ENCODE data around the gene ADGRG1. TPM values are rescaled to one million over a fixed set of nuclear protein-coding genes. Genes with fewer than 3 reads are reported as not detected.

Gene ADGRG1
- polyA plus RNA-seq, 3 donors: 68.7 to 76.1 (median 75.6) TPM

DNA sequence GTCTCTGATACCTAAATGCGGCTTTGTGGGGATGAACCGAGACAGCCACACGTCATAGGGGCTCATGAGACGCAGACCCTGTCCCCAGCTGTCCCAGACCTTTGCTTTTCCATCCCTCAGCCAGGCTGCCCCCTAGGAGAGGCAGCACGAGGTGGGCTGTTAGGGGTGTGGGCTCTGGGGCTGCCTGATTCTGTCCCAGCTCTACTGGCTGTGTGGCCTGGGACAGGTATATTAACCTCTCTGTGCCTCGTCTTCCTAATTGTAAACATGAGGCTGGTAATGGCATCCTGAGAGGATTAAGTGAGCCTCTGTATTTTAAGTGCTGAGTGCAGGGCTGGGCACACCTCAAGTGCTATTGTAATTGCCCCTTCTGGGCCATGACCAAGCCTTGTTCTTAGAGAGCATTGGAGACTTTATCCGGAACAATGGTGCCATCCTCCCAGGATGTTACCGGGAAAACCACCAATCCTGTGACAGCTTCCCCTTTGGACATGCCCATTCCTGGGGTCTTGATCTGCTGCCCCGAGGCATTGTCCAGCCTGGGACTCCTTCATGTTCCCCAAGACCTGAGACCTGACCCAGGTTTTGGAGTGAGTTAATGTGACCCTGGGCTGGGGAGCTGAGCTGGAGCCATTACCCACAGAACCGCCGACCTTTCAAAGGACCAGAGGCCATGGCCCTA, 5.1 kb downstream of the ADGRG1 start:
- DNase-seq (ENCODE audit: low read depth in 3 of 3, low spot score in 2 of 3): no peak

DNA sequence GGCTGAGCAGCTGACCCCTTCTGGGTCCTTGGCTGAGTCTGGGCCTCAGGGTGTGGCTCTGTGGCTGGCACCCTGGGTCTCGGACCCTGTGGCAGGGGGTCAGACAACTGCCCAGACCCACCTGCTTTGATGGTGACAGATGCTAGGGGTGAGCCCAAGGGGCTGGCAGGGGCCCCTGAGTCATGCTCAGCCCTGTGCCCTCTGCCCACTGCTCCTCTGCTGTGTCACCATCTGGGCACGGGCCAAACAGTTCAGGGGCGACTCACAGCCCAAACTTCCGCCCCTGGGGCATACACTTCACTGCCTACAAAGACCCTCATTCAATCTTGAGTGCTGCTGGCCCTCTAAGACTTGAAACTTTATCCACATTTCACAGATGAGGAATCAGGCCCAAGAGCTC, 5.7 kb downstream of the ADGRG1 start:
- DNase-seq (ENCODE audit: low read depth in 3 of 3, low spot score in 2 of 3): no peak

GRCh38 chr16:57635266-57636097, 7.1 kb downstream of the ADGRG1 start:
- no peak for DNase-seq (ENCODE audit: low read depth in 3 of 3, low spot score in 2 of 3)

GRCh38 chr16:57636184-57636583, 7.8 kb downstream of the ADGRG1 start:
- no peak for DNase-seq (ENCODE audit: low read depth in 3 of 3, low spot score in 2 of 3)

GRCh38 chr16:57637020-57637419, 8.6 kb downstream of the ADGRG1 start:
- no peak for DNase-seq (ENCODE audit: low read depth in 3 of 3, low spot score in 2 of 3)

- DNase-seq (ENCODE audit: low read depth in 3 of 3, low spot score in 2 of 3): no peak
Observed at GRCh38 chr16:57637424-57637823, 9.0 kb downstream of the ADGRG1 start.

DNA sequence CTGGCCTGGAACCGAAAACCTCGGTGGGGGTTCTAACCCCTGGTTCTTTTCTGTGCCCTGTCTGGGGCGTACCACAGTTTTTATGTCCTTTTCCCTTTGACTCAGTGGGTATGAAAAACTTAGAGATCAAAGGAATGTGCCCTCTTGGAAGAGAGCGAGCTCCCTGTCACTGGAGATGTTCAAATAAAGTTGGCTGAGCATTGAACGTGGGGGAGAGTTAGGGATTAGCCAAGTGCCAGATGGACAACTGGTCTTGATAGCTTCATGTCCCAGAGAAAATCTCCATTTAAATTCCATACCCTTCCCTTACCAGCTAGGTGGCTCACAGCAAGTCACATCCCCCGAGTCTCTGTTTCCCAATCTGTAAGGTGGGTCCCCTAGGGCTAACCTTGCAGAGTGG, 9.5 kb downstream of the ADGRG1 start:
- no peak for DNase-seq (ENCODE audit: low read depth in 3 of 3, low spot score in 2 of 3)

DNA sequence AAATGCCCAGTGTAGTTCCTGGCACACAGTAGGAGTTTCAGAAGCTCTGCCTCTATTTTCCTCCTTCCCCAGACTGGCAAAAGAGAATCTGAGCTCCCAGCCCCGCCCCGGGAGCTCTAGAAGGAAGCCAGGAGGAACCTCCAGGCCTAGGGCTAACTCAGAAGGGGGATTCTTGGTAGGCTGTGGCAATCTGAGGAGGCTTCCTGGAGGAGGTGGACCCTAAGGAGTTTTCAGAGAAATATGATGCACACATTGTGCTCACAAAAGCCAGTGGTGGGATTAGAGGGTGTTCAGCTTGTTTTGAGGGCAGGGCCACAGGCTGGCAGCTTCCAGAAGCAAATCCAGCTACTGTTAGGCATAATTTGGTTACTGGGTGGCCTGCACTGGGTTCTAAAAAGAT, 10.0 kb downstream of the ADGRG1 start:
- DNase-seq (ENCODE audit: low read depth in 3 of 3, low spot score in 2 of 3): no peak

DNA sequence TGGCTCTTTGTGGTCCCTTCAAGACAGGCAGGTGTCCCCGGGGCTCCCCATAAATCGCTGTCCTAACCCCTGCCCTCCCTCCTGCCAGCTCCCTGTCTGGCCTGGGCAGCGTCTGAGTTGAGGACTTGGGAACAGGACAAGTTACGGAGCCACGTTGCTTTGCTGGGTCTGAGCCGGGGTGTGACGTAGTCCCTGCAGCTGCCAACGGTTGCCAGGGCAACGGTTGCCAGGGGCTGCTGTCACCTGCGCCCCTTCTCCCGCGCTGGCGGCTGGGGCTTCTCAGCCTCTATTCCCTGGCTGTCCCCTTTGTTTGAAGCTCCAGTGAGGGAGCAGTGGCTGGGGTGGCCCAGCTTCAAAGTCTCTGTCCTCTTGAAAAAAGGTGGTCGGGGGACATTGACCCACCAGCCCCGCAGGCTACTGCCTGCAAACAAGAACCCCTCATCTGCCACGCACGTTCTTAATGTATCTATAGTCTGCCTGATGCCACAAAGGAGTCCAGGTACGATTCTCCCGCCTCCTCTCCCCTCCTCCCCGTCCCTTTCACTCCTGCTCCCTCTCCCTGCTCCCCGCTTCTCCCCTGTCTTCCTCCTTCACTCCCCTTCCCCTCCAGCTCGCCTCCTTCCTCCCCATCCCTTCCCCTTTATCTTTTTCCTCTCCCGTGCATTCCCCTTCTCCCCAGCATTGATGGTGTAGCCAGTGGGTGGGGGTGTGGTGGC, 10.9 kb downstream of the ADGRG1 start:
- peak in 1 of 3 donors; percentile 71 for DNase-seq (ENCODE audit: low read depth in 3 of 3, low spot score in 2 of 3)

DNA sequence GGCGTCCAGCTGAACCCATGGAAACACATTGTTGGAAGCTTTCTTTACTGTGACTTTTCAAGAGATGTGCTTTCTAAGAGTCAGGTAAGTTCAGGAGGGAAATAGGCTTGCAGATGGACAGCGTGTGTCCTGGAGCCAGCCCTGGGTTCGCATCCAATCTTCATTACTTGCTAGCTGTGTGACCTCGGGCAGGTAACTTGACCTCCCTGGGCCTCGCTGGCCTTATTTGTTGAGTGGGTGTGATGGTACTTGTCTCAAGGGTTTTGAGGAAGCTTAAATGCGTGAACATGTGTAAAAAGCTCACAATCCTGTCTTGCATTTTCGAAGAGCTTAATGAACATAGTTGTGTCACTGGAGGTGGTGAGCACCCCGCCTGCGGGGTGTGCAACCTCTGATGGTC, 11.8 kb downstream of the ADGRG1 start:
- DNase-seq (ENCODE audit: low read depth in 3 of 3, low spot score in 2 of 3): no peak

DNA sequence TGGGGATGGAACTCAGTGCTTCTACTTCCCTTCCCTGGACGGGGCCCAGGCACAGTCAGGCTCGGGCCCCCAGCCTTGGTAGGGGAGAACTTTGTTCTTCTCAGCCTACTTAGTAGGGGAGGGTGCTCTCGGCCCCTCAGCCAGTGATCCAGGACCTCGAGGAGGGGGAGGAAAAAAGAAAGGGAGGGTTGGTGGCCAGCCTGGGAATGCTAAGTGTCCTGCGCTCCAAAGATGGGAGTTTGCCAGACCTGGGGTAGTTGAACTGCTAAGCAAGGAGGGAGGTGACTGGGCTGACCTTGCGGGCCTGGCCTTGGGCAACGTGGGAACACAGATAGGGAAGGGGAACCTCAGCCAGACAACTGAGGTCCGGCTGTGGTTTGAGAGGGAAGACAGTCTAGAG, 12.2 kb downstream of the ADGRG1 start:
- DNase-seq (ENCODE audit: low read depth in 3 of 3, low spot score in 2 of 3): no peak

DNA sequence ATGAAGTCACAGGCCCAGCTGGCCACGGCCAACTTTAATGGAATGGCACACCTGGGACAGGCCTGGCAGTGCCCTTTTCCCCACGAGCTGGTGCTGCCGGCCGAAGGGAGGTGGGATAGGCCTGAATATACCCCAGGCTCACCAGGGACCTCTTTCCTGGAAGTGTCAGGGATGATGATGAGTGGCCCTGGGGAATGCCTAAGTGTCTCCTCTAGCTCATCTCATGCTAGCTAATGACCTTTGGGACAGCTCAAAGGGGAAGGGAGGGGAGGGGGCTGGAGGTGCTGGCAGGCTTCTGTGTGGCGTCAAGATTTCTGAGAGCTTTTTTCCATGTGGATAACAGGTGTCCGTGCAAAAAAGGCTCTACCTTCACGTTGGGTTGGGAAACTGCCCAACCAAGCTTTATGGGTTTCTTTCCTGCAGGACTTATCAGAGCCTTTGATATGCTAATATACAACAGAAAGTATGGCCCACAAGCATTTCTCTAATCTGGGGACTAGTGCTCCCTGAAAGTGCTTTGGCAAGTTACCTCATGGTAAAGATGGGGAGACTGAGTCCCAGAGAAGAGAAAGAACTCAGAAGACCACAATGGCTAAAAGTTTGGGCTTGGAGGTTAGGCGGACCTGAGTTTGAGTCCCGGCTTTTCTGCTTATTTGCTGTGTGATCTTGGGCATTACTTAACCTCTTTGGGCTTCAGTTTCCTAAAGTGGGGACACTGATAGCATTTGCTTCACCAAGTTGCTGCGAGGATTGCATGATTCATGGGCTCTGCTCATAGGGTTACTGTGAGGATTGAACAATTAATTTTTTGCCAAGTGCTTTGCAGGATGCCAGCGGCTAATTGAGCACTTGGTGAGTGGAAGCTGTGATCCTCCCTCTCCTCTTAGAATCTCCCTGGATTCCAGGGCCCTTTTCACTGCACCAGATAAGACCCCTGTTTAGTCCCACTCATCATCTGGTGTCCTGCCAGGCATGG, 14.0 kb downstream of the ADGRG1 start:
- DNase-seq (ENCODE audit: low read depth in 3 of 3, low spot score in 2 of 3): no peak

GRCh38 chr16:57643147-57643874, 14.9 kb downstream of the ADGRG1 start:
- no peak for DNase-seq (ENCODE audit: low read depth in 3 of 3, low spot score in 2 of 3)

GRCh38 chr16:57643910-57644309, 15.5 kb downstream of the ADGRG1 start:
- no peak for DNase-seq (ENCODE audit: low read depth in 3 of 3, low spot score in 2 of 3)

DNA sequence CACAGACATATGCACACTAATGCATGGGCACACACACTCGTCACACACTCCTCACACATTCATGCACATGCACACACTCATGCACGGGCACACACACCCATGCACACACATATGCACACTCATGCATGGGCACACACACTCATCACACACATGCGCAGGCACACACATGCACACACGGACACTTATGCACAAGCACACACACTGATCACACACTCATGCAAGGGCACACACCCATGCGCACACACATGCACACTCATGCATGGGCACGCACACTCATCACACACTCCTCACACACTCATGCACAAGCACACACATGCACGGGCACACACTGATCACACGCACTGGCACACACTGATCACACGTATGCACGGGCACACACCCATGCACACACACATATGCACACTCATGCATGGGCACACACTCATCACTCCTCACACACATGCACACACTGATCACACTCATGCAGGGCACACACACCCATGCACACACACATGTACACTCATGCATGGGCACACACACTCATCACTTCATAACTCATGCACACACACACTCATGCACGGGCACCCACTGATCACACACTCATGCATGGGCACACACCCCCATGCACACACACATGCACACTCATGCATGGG, 16.1 kb downstream of the ADGRG1 start:
- DNase-seq (ENCODE audit: low read depth in 3 of 3, low spot score in 2 of 3): no peak

- DNase-seq (ENCODE audit: low read depth in 3 of 3, low spot score in 2 of 3): no peak
Observed at GRCh38 chr16:57645169-57645568, 16.7 kb downstream of the ADGRG1 start.

GRCh38 chr16:57645691-57646387, 17.4 kb downstream of the ADGRG1 start:
- no peak for DNase-seq (ENCODE audit: low read depth in 3 of 3, low spot score in 2 of 3)

GRCh38 chr16:57646388-57647039, 18.1 kb downstream of the ADGRG1 start:
- DNase-seq (ENCODE audit: low read depth in 3 of 3, low spot score in 2 of 3): no peak

Measured in right renal cortex interstitium (tissue), 3 donors.